ENCODE results near the gene SBF2.

The SBF2 gene

GRCh38 chr11:9852465-9852864 lies 441.6 kb downstream of the SBF2 start:
- no peak for TF ChIP-seq CTCF (conservative IDR thresholded peaks at IDR 0.05)

GRCh38 chr11:9851366-9851765 lies 442.7 kb downstream of the SBF2 start:
- no peak overlapping the region for H3K27ac ChIP-seq

More at GRCh38 chr11:9852465-9852864, 441.6 kb downstream of the SBF2 start:
- no peak overlapping the region for H3K27ac ChIP-seq

GRCh38 chr11:9850224-9850895 lies 443.7 kb downstream of the SBF2 start:
- no peak overlapping the region for H3K27ac ChIP-seq
- TF ChIP-seq CTCF (conservative IDR thresholded peaks at IDR 0.05) = no peak

More at GRCh38 chr11:9851366-9851765, 442.7 kb downstream of the SBF2 start:
- TF ChIP-seq CTCF (conservative IDR thresholded peaks at IDR 0.05) = no peak

- TF ChIP-seq CTCF (conservative IDR thresholded peaks at IDR 0.05) = no peak
- no peak overlapping the region for H3K27ac ChIP-seq
Observed at GRCh38 chr11:9849389-9849788, 444.6 kb downstream of the SBF2 start.

- H3K27ac ChIP-seq = no peak overlapping the region; the same call in 1 of the 2 replicates
- TF ChIP-seq CTCF (conservative IDR thresholded peaks at IDR 0.05) = no peak
Observed at GRCh38 chr11:9847636-9848035, 446.4 kb downstream of the SBF2 start.

- no peak for TF ChIP-seq CTCF (conservative IDR thresholded peaks at IDR 0.05)
- H3K27ac ChIP-seq = peak overlapping the region; percentile 93
Observed at GRCh38 chr11:9842923-9843322, 451.1 kb downstream of the SBF2 start.

- no peak for TF ChIP-seq CTCF (conservative IDR thresholded peaks at IDR 0.05)
- peak overlapping the region; percentile 93 for H3K27ac ChIP-seq
Observed at GRCh38 chr11:9840460-9841004, 453.5 kb downstream of the SBF2 start.
